ENCODE results near the gene TSPAN6.

TSPAN6 gene

GRCh38 chrX:100636321-100636991, at the start of gene TSPAN6:
Gene TSPAN6, minus strand, starts transcription at chrX:100636806. Its CDS starts 112 bp downstream, at chrX:100636694.
- DNase-seq = peak; percentile 74

GRCh38 chrX:100685997-100686305, 49.3 kb upstream of the TSPAN6 start:
- no peak for DNase-seq

GRCh38 chrX:100685284-100685996, 48.8 kb upstream of the TSPAN6 start:
- DNase-seq = no peak

GRCh38 chrX:100682939-100683338, 46.3 kb upstream of the TSPAN6 start:
- DNase-seq = no peak

- DNase-seq = no peak
Observed at GRCh38 chrX:100681599-100681998, 45.0 kb upstream of the TSPAN6 start.

- DNase-seq = no peak
Observed at GRCh38 chrX:100680756-100681155, 44.1 kb upstream of the TSPAN6 start.

- DNase-seq = no peak
Observed at GRCh38 chrX:100677611-100678181, 41.1 kb upstream of the TSPAN6 start.

GRCh38 chrX:100674705-100675104, 38.1 kb upstream of the TSPAN6 start:
- no peak for DNase-seq

- no peak for DNase-seq
Observed at GRCh38 chrX:100673397-100673953, 36.9 kb upstream of the TSPAN6 start.

GRCh38 chrX:100672966-100673365, 36.4 kb upstream of the TSPAN6 start:
- DNase-seq = no peak

- DNase-seq = no peak
Observed at GRCh38 chrX:100663642-100664041, 27.0 kb upstream of the TSPAN6 start.

GRCh38 chrX:100662796-100663195, 26.2 kb upstream of the TSPAN6 start:
- DNase-seq = no peak

- DNase-seq = no peak
Observed at GRCh38 chrX:100662170-100662569, 25.6 kb upstream of the TSPAN6 start.

- no peak for DNase-seq
Observed at GRCh38 chrX:100659431-100660137, 23.0 kb upstream of the TSPAN6 start.

- DNase-seq = no peak
Observed at GRCh38 chrX:100658941-100659381, 22.4 kb upstream of the TSPAN6 start.

- no peak for DNase-seq
Observed at GRCh38 chrX:100654261-100654660, 17.7 kb upstream of the TSPAN6 start.

- DNase-seq = no peak
Observed at GRCh38 chrX:100652266-100652665, 15.7 kb upstream of the TSPAN6 start.

- DNase-seq = no peak
Observed at GRCh38 chrX:100650841-100651240, 14.2 kb upstream of the TSPAN6 start.

- no peak for DNase-seq
Observed at GRCh38 chrX:100649550-100650356, 13.1 kb upstream of the TSPAN6 start.

- DNase-seq = no peak
Observed at GRCh38 chrX:100648458-100649417, 12.1 kb upstream of the TSPAN6 start.

- no peak for DNase-seq
Observed at GRCh38 chrX:100647739-100648138, 11.1 kb upstream of the TSPAN6 start.
